HG02623 (cell line): ENCODE results near the gene ZNF462.

ENCODE experiments used
- ATAC-seq: cut with Tn5 transposase; IDR thresholded peaks from one replicate; pipeline ENCODE4 v1.9.1; 2021; ENCODE audit warnings: moderate library complexity; ENCODE audit not compliant: unreplicated experiment

The ZNF462 gene

DNA sequence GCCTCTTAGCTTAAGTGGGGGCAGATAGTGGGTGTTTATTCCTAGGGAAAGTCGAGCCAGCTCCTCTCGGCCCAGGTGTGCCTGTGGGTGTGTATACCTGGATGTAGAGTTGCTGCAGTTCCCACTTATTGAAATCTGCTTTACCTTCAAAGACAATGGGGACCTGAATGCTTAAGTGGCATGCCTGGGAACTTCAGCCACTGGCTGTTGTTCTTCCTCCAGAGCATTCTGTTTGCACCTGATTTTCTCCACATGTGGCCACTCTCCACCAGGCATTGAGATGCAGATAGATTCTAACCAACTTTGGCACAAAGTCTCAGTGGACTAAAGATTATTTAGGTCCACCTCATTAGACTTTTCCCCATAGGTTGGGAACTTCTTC, 186.8 kb downstream of the ZNF462 start:
- no peak for ATAC-seq

DNA sequence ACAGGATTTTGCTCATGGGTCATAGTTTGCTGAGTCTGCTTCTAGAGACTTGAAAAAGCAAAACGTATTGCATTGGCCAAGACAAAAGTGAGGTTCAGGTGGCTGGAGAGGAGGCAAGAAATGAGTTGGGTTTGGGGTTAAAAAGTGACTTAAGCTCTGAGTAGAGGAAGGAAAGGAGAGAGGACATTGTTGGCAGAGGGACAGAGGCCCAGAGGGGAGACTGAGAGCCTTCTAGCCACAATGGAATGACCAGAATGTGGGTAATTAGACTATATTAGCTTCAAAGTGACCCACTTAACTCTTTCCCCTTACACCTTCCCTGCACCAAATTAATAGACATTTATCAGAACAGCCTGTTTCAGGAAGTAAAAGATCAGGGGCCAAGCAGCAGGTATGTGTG, 188.4 kb downstream of the ZNF462 start:
- ATAC-seq: no peak

DNA sequence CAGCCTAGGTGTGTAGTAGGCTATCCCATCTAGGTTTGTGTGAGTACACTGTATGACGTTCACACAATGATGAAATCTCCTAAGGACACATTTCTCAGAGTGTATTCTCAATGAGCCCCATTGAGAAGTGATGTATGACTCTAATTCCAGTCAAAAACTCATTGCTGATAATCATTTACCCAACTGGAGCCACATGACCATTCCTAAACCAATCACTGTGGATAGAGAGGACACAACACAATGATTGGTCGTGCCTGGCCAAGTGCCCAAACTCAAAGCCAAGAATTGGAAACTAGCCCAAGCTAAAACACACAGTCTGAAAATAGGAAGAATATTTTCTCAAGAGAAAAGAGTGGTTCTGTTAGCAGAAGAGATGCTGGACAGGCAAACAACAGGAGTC, 191.2 kb downstream of the ZNF462 start:
- ATAC-seq: no peak

DNA sequence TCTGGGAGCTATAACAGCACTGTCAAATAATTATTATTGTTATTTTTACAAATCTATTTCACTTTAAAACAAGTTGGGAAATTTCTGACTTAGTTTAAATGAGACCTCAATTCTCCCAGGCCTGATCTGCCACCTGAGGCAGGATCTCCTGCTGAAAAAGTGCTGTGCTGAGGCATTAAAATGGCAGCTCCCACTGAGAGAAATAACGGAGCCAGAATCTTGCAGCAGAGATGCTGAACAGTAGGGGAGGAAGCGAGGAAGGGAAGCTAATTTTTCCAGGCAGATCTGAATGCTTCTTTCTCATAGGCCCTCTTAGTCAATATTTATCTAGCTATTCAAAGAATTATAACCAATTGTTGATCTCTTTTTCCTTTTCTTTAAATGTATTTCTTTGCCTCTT, 196.3 kb downstream of the ZNF462 start:
- no peak for ATAC-seq

DNA sequence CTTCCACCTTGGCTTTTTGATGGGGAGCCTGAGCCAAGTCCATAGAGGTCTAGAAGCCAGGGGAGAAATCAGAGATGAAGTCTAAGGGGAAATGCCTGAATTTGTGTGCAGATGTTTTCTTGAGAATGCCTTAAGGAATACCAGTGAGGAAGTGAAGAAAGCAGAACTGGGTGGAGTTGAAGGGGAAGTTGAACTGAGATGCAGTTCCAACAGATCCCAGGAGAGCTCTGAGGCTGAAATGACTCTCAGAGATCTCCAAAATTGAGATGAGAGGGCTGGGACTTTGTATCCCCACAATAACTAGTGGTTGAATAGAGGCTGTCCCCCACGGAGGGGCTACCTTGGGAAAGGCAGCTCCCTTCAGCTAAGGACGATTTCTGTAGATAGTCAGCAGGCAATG, 197.1 kb downstream of the ZNF462 start:
- ATAC-seq: no peak
